ENCODE measurements around the gene WIF1.

WIF1 gene

DNA sequence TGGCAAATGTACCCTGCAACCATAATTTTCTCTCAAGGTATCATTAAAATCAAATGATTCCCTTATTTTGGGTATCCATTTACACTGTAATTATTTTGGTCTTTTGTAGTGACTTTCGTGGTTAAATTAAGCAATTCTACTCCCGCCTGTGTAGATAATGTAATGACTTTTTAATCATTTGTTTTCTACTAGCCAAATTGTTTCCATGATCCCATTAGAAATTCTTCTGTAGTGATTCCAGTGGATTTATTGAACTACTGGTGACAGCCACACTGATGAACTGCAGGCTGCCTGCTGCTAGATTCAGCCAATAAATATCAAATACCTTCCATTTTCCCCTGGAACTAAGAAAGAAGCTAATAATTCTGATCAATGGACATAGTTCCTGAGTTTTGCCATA lies 96.0 kb downstream of the WIF1 start:
- TF ChIP-seq ZNF274 (IDR thresholded peaks at IDR 0.05; ENCODE audit: low read depth, low read length): no peak
- H3K4me3 ChIP-seq (ENCODE audit: low read length): no peak overlapping the region

- H3K4me3 ChIP-seq (ENCODE audit: low read length): no peak overlapping the region
- no peak for TF ChIP-seq ZNF274 (IDR thresholded peaks at IDR 0.05; ENCODE audit: low read depth, low read length)
These were observed 97.6 kb downstream of the WIF1 start for GRCh38 chr12:65023485-65023884.

- H3K4me3 ChIP-seq (ENCODE audit: low read length): no peak overlapping the region
- no peak for TF ChIP-seq ZNF274 (IDR thresholded peaks at IDR 0.05; ENCODE audit: low read depth, low read length)
These were observed 98.1 kb downstream of the WIF1 start for GRCh38 chr12:65022960-65023359.

- no peak for TF ChIP-seq ZNF274 (IDR thresholded peaks at IDR 0.05; ENCODE audit: low read depth, low read length)
These were observed 98.7 kb downstream of the WIF1 start for GRCh38 chr12:65022421-65022820.

GRCh38 chr12:65019696-65020234 lies 101.3 kb downstream of the WIF1 start:
- no peak for TF ChIP-seq ZNF274 (IDR thresholded peaks at IDR 0.05; ENCODE audit: low read depth, low read length)

More at GRCh38 chr12:65022421-65022820, 98.7 kb downstream of the WIF1 start:
- H3K4me3 ChIP-seq (ENCODE audit: low read length): no peak overlapping the region

GRCh38 chr12:65016881-65017650 lies 104.0 kb downstream of the WIF1 start:
- TF ChIP-seq ZNF274 (IDR thresholded peaks at IDR 0.05; ENCODE audit: low read depth, low read length): no peak
- H3K4me3 ChIP-seq (ENCODE audit: low read length): no peak overlapping the region

More at GRCh38 chr12:65019696-65020234, 101.3 kb downstream of the WIF1 start:
- no peak overlapping the region for H3K4me3 ChIP-seq (ENCODE audit: low read length)

- TF ChIP-seq ZNF274 (IDR thresholded peaks at IDR 0.05; ENCODE audit: low read depth, low read length): no peak
- H3K4me3 ChIP-seq (ENCODE audit: low read length): no peak overlapping the region
These were observed 105.3 kb downstream of the WIF1 start for GRCh38 chr12:65015850-65016249.

DNA sequence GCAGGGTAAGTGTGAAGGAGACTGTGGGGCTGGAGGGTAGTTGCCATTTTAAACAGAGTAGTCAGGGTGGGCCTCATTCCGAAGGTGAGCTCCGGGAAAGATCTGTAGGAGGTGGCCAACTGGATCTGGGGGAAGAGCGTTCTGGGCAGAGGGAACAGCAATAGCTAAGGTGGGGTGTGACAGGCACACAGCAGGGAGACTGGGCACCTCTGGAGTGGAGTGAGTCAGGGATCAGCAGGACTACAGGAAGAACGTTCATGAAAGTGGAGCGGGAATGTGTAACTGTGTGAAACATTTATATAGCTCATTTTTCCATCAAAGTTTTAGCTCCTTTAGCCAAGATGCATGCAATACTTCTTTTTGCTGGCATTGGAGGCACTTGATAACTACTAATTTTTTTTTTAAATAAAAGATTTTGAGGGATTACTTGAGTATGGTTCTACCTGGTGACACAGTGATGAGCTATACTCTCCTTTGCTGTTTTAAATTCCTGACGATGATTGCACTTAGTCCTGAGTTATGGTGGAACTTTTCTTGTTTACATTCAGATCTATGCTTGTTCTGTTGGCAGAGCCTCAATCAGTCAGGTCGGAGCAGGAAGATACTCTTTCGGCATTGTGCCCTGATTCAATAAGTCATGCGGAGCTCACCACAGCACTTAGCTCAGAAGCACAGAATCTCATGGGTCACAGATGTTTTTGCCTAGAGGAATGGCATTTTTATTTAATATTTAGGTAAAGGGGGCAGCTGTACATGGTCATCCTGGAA lies 106.4 kb downstream of the WIF1 start:
- no peak for TF ChIP-seq ZNF274 (IDR thresholded peaks at IDR 0.05; ENCODE audit: low read depth, low read length)
- H3K4me3 ChIP-seq (ENCODE audit: low read length): no peak overlapping the region

DNA sequence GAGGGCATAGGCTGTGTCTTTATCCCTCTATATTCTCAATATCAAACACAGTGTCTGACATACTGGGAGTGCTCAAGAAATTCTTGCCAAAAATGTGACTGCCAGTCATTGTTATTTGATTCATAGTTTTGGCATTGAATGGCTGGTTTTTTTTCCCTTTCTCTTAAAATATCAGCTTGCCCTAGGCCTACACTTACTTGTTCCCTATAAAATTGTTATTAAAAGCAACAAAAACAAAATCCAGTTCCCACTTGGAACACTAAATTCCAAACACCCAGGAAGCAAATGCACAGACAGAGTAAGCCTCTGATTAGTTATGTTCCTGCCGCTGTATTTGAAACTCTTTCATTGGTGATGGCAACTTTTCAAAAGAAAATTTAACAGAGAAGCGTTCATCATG lies 110.7 kb downstream of the WIF1 start:
- TF ChIP-seq ZNF274 (IDR thresholded peaks at IDR 0.05; ENCODE audit: low read depth, low read length): no peak
- no peak overlapping the region for H3K4me3 ChIP-seq (ENCODE audit: low read length)

- no peak overlapping the region for H3K4me3 ChIP-seq (ENCODE audit: low read length)
- no peak for TF ChIP-seq ZNF274 (IDR thresholded peaks at IDR 0.05; ENCODE audit: low read depth, low read length)
These were observed 115.4 kb downstream of the WIF1 start for GRCh38 chr12:65005716-65006115.

DNA sequence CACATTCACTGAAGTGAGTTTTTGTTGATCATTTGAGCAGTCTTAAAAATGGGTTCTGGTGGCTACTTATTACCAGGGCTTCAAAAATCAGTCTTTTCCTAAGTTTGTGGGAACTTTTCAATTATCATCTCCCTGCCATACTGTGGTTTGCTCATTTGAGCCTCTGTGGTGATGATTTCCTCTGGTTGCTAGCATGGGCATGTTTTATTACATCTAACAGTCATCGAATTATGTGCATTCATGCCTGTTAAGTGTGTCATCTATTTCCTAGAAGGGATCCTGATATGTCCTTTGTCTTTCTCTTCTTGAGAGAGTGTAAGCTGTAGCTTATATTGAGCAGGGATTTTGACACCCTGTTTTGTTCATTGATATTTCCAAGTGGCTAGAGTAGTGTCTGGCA lies 116.8 kb downstream of the WIF1 start:
- no peak overlapping the region for H3K4me3 ChIP-seq (ENCODE audit: low read length)
- no peak for TF ChIP-seq ZNF274 (IDR thresholded peaks at IDR 0.05; ENCODE audit: low read depth, low read length)
